HepG2 (cell line): ENCODE results near the gene ENO3. TPM values are rescaled to one million over a fixed set of nuclear protein-coding genes. Genes with fewer than 3 reads are reported as not detected.

Source experiments
- ATAC-seq: fragments of 200-7000 bp; cut with Tn5 transposase; 3 replicates; pipeline ENCODE4 v1.9.1; 2020; ENCODE audit warnings: mild to moderate bottlenecking, moderate library complexity
- BruUV-seq: library from RNA; stranded (reverse); fragments of 400-500 nt; replicated peaks from 2 replicates; lab custom pipeline; 2021; lab: Mats Ljungman, UMichigan
- CTCF ChIA-PET: fragments of 300-600 bp; formaldehyde crosslinking; extraction: SDS; loops from one replicate; lab custom pipeline; 2021; ENCODE audit warnings: low total read pairs, inconsistent platforms, low intra/inter-chr PET ratio; lab: Yijun Ruan, JAX
- POLR2A ChIA-PET: fragments of 350-600 bp; sonication (Branson Sonifier 250); formaldehyde crosslinking; loops from one replicate; lab custom pipeline; 2020; ENCODE audit warnings: antibody characterized with exemption, inconsistent platforms; lab: Yijun Ruan, JAX
- DNase-seq: peaks from one replicate; pipeline ENCODE4 v3.0.0-alpha.2; 2015; ENCODE audit warnings: low spot score
- FAIRE-seq: peaks from 3 replicates; lab custom pipeline; 2011; peaks lifted over from hg19 to GRCh38; lab: Jason Lieb, UNC
- H2AFZ ChIP-seq: one replicate; pipeline ENCODE4 v1.6.1; 2011; ENCODE audit warnings: low read length, inconsistent platforms
- H3K27ac ChIP-seq: fragments of 300-600 bp; 3 replicates; pipeline ENCODE4 v1.8.0; 2011; ENCODE audit warnings: mixed run types, mild to moderate bottlenecking, mixed read lengths, low read length, inconsistent platforms; ENCODE audit not compliant: insufficient read depth; ENCODE audit errors: extremely low read length
- H3K27me3 ChIP-seq, 2 experiments: fragments of 200-600 bp in 1 of 2; 2 replicates in 1 of 2; 3 replicates in 1 of 2; pipeline versions ENCODE4 v1.6.0 to v1.8.0; 2011; ENCODE audit warnings: low read length in 2 of 2, mild to moderate bottlenecking in 2 of 2, moderate library complexity in 2 of 2, inconsistent platforms in 1 of 2; ENCODE audit not compliant: insufficient read depth in 2 of 2, control insufficient read depth in 1 of 2
- H3K36me3 ChIP-seq, 2 experiments: fragments of 200-600 bp in 1 of 2; replicated peaks in 1 of 2; 2 replicates in 1 of 2; 3 replicates in 1 of 2; pipeline versions ENCODE4 v1.5.1 to v1.8.0; 2011; ENCODE audit warnings: low read length in 2 of 2, inconsistent platforms in 1 of 2; ENCODE audit not compliant: insufficient read depth in 2 of 2, control insufficient read depth in 1 of 2
- H3K4me1 ChIP-seq: 2 replicates; pipeline ENCODE4 v1.5.1; 2012; ENCODE audit warnings: low read length, inconsistent platforms; ENCODE audit not compliant: insufficient read depth
- H3K4me2 ChIP-seq: 2 replicates; pipeline ENCODE4 v1.6.0; 2011; ENCODE audit warnings: low read depth, low read length, inconsistent platforms
- H3K4me3 ChIP-seq, 3 experiments: fragments of 200-600 bp in 1 of 3; sonication (generic), shearing (Covaris generic) in 1 of 3; replicated peaks in 1 of 3; 2 replicates each; pipeline ENCODE4 v1.5.1; 2011 to 2016; ENCODE audit warnings: low read length in 3 of 3, inconsistent platforms in 2 of 3, low read depth in 2 of 3, mild to moderate bottlenecking in 2 of 3, control low read depth in 1 of 3, mixed read lengths in 1 of 3; ENCODE audit not compliant: insufficient read depth in 1 of 3
- H3K79me2 ChIP-seq: one replicate; pipeline ENCODE4 v1.6.1; 2011; ENCODE audit warnings: low read length, inconsistent platforms; ENCODE audit not compliant: insufficient read depth
- H3K9ac ChIP-seq: 2 replicates; pipeline ENCODE4 v1.6.0; 2011; ENCODE audit warnings: mild to moderate bottlenecking, low read depth, low read length, inconsistent platforms; ENCODE audit not compliant: insufficient read depth
- H3K9me3 ChIP-seq: 2 replicates; pipeline ENCODE4 v1.5.1; 2012; ENCODE audit warnings: mild to moderate bottlenecking, low read length
- H4K20me1 ChIP-seq: 2 replicates; pipeline ENCODE4 v1.6.0; 2011; ENCODE audit warnings: inconsistent platforms, mild to moderate bottlenecking, low read length, moderate library complexity; ENCODE audit not compliant: insufficient read depth
- CCAR2 ChIP-seq: fragments of 200-400 bp; formaldehyde crosslinking; optimal IDR thresholded peaks from 2 replicates; pipeline ENCODE3; 2018; ENCODE audit warnings: low read depth, mild to moderate bottlenecking, low read length, moderate library complexity
- FOXO4 ChIP-seq: sonication (generic); formaldehyde crosslinking; conservative IDR thresholded peaks from 2 replicates; pipeline ENCODE4 v1.8.1; 2023; ENCODE audit warnings: missing genetic modification reagents
- MYC ChIP-seq: sonication (generic); formaldehyde crosslinking; IDR thresholded peaks from 2 replicates; pipeline ENCODE4 v1.9.0; 2021; ENCODE audit warnings: missing genetic modification reagents, borderline replicate concordance
- NR0B2 ChIP-seq: sonication (generic); formaldehyde crosslinking; IDR thresholded peaks from 2 replicates; pipeline ENCODE4 v1.4.0; 2020; ENCODE audit warnings: mild to moderate bottlenecking, missing genetic modification reagents
- PAX8 ChIP-seq: sonication (generic); formaldehyde crosslinking; IDR thresholded peaks from 2 replicates; pipeline ENCODE4 v1.8.0; 2022; ENCODE audit warnings: mild to moderate bottlenecking, missing genetic modification reagents, borderline replicate concordance
- POLR2G ChIP-seq: fragments of 200-400 bp; formaldehyde crosslinking; IDR thresholded peaks from 2 replicates; pipeline ENCODE4 v1.6.1; 2018; ENCODE audit warnings: mild to moderate bottlenecking, low read depth, low read length, moderate library complexity
- RBFOX2 ChIP-seq: fragments of 200-400 bp; formaldehyde crosslinking; IDR thresholded peaks from 2 replicates; pipeline ENCODE4 v1.6.1; 2017; ENCODE audit warnings: low read depth, mild to moderate bottlenecking, low read length
- TOPORS ChIP-seq: sonication (generic); formaldehyde crosslinking; IDR thresholded peaks from 2 replicates; pipeline ENCODE4 v1.8.0; 2023; ENCODE audit warnings: mild to moderate bottlenecking, missing genetic modification reagents
- ZNF335 ChIP-seq: sonication (generic); formaldehyde crosslinking; IDR thresholded peaks from 2 replicates; pipeline ENCODE4 v1.4.0; 2020; ENCODE audit warnings: missing genetic modification reagents
- ZNF431 ChIP-seq: sonication (generic); formaldehyde crosslinking; IDR thresholded peaks from 2 replicates; pipeline ENCODE4 v1.9.0; 2022; ENCODE audit warnings: missing genetic modification reagents, low read depth, mild to moderate bottlenecking, borderline replicate concordance
- WGBS: methylation state at CpG from one replicate; pipeline ENCODE4 v1.1.6; 2017; ENCODE audit warnings: low lambda C conversion rate; 5-methylcytosine and 5-hydroxymethylcytosine counted together
- in situ Hi-C: cut with HindIII; loops from 2 replicates; pipeline ENCODE4 v1.10.0; 2017; ENCODE audit warnings: low pct_unique_long_range_greater_than_20kb; ENCODE audit not compliant: extremely low pct_ligation_motif_present
- intact Hi-C: fragments of 100-400 bp; cut with micrococcal nuclease; formaldehyde crosslinking; loops from one replicate; pipeline ENCODE4 v1.10.0; 2022; ENCODE audit not compliant: unreplicated experiment
- polyA plus RNA-seq, 8 experiments: library from polyadenylated mRNA; depleted of rRNA in 3 of 8; stranded (reverse) in 7 of 8; unstranded in 1 of 8; fragments of >200 nt; fragmentation: Illumina TruSeq in 4 of 8; extraction: Trizol in 4 of 8; gene quantifications; 2 replicates each; pipeline versions ENCODE4 v1.2.1 to v1.2.3, GENCODE V29; 2011 to 2016; ENCODE audit warnings: low read depth in 4 of 8, missing spikeins in 1 of 8, mixed read lengths in 1 of 8; ENCODE audit not compliant: insufficient read depth in 1 of 8
- total RNA-seq, 5 experiments: library from RNA; depleted of rRNA; stranded (reverse); fragments of >200 nt; fragmentation: Illumina TruSeq; extraction: Trizol; gene quantifications; 2 replicates each; pipeline ENCODE4 v1.2.3, GENCODE V29; 2016; ENCODE audit warnings: low read depth in 1 of 5

Gene ENO3
- total and polyA plus RNA-seq, 2 of the 13 experiments (the other 11 are each of a cell fraction or from before 2014, with no cell fraction given) = 59.8 to 69.8 TPM

- Histone ChIP-seq H3K9me3 (no peaks in the 10 kb centered on the region), H3K36me3 (peaks cover 15 to 44% of the 10 kb centered on the region in 2 experiments), H3K27me3 (no peaks in the 10 kb centered on the region; a peak in 1 of 5 replicates), H3K9ac (peak overlapping the region; percentile 95), H3K4me3 (peak overlapping the region; percentile 91 to 97 (median 93)), H2AFZ (no peak overlapping the region), H3K27ac (peak overlapping the region; percentile 96), H4K20me1 (peaks cover 19% of the 10 kb centered on the region), H3K4me1 (peaks cover 43% of the 10 kb centered on the region), H3K4me2 (peak overlapping the region; percentile 98), H3K79me2 (peaks cover 58% of the 10 kb centered on the region)
- intact Hi-C loops = no loop called here
- DNase-seq (no peak), FAIRE-seq (no peak), ATAC-seq (no peak)
- CTCF ChIA-PET = interaction anchor here (0.9 kb wide), 1 partner anchor 33 kb away, joined by 3 read pairs; no protein-coding TSS in a partner anchor
- BruUV-seq = no TSS peak
- in situ Hi-C loops = no loop called here
- POLR2A ChIA-PET = interaction anchor here (3.2 to 3.9 kb wide), 3 partner anchors 8 to 32 kb away, joined by 58 to 201 read pairs (median 101); partner anchors contain the start of genes ENO3, PFN1 and SPAG7
- TF ChIP-seq ZNF431 (CRISPR knock-in tag) (0 out of 2 replicates have a peak, but pooled peaks have one; percentile 58), CCAR2 (no peak), TOPORS (CRISPR knock-in tag) (no peak), NR0B2 (CRISPR knock-in tag) (no peak), ZNF335 (CRISPR knock-in tag) (no peak)
- 29% methylated on average over 4 of the region's 4 CpGs for WGBS
Observed at GRCh38 chr17:4941319-4941610, 9.7 kb upstream of the ENO3 start.

- in situ Hi-C loops = no loop called here
- Histone ChIP-seq H3K4me2 (no peak overlapping the region), H3K27ac (no peak overlapping the region), H3K27me3 (no peaks in the 10 kb centered on the region; a peak in 1 of 5 replicates), H3K9me3 (no peaks in the 10 kb centered on the region), H3K79me2 (peaks cover 72% of the 10 kb centered on the region), H3K9ac (no peak overlapping the region), H3K4me1 (peaks cover 48% of the 10 kb centered on the region), H2AFZ (no peak overlapping the region), H3K4me3 (no peak overlapping the region), H4K20me1 (peaks cover 33% of the 10 kb centered on the region), H3K36me3 (peaks cover 18 to 37% of the 10 kb centered on the region in 2 experiments)
- 92% methylated on average over 13 of the region's 13 CpGs for WGBS
- no peak for FAIRE-seq
- TF ChIP-seq FOXO4 (CRISPR knock-in tag) = 0 out of 2 replicates have a peak, but pooled peaks have one; percentile 17
- TF ChIP-seq PAX8 (CRISPR knock-in tag) = no peak
- TF ChIP-seq POLR2G = peak; percentile 45; the same call in 1 of the 2 replicates
- TF ChIP-seq MYC = no peak
- TF ChIP-seq RBFOX2 = 0 out of 2 replicates have a peak, but pooled peaks have one; percentile 50
- BruUV-seq = no TSS peak
- no peak for DNase-seq
- no peak for ATAC-seq
- ChIA-PET CTCF (no interaction called here), POLR2A (no interaction called here)
- intact Hi-C loops = no loop called here
Observed at GRCh38 chr17:4942760-4943508, 8.0 kb upstream of the ENO3 start.
